T-helper 2 cell treated with Interferon-gamma antibody and Interleukin-4, amounts not matched to agents 5 μg/mL and 100 μg/mL, for 36 hours (primary cell): ENCODE results near the gene EMILIN2.
"Not testable (repeated sequence)": the region's sequence is repeated elsewhere in the genome, so short reads cannot be mapped to it uniquely, and the experiment has no call there.

Source experiments
- DNase-seq: peaks from one replicate; pipeline ENCODE4 v3.0.0; 2021; ENCODE audit warnings: low spot score
- H3K27ac Mint-ChIP-seq: one replicate; pipeline ENCODE4 v1.8.0; 2021; ENCODE audit warnings: mild to moderate bottlenecking, mixed read lengths
- H3K27me3 Mint-ChIP-seq: one replicate; pipeline ENCODE4 v1.8.0; 2021; ENCODE audit warnings: low read depth, mixed read lengths
- H3K36me3 Mint-ChIP-seq: one replicate; pipeline ENCODE4 v1.8.0; 2021; ENCODE audit warnings: low read depth, mixed read lengths
- H3K4me1 Mint-ChIP-seq: one replicate; pipeline ENCODE4 v1.8.0; 2021; ENCODE audit warnings: low read depth, mixed read lengths
- H3K4me3 Mint-ChIP-seq: one replicate; pipeline ENCODE4 v1.8.0; 2022; ENCODE audit warnings: mild to moderate bottlenecking, moderate library complexity, mixed read lengths
- H3K9me3 Mint-ChIP-seq: one replicate; pipeline ENCODE4 v1.8.0; 2021; ENCODE audit warnings: mixed read lengths

The EMILIN2 gene

DNA sequence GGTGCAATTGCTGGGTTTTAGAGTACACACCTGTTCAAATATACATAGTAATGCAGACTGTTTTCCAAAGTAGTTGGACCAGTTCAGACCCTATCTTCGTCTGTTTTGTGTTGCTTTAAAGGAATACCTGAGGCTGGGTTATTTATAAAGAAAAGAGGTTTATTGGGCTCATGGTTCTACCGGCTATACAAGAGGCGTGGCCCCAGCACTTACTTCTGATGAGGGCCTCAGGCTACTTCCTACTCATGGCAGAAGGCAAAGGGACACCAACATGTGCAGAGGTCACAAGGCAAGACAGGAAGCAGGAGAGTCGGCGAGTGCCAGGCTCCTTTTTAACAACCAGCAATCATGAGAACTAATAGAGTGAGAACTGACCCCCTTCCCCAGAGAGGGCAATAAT lies 21.9 kb upstream of the EMILIN2 start:
- no peak for DNase-seq
- H3K27ac Mint-ChIP-seq, result no peak overlapping the region

DNA sequence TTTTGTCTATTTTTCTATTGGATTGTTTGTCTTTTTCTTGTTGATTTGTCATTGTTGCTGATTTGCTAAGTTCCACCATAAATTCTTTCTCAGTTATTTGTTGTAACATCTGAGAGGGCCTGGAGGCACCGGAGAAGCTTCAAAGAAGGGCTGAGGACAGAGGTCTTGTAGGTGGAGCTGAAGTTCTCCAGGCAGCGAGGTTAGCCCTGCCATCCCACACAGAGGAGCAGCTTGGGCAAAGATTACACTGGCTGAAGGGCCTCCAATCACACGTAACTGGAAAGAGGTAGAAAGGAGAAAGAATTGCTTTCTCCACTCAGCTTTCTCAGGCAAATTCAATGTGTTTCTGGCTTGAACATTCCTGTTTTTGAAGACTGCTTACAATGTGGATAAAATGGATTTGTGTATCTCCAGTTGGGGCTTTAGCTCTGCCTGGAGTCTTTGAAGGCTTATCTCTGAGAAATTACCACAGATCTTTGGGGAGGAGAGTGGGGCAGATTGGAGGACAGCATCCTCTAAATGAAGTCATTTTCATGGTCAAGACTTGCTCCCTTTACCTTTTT lies 21.1 kb upstream of the EMILIN2 start:
- Mint-ChIP-seq H3K4me3 (no peak overlapping the region), H3K4me1 (no peaks in the 10 kb centered on the region), H3K27ac (no peak overlapping the region), H3K27me3 (peaks cover 5% of the 10 kb centered on the region), H3K36me3 (no peaks in the 10 kb centered on the region), H3K9me3 (no peaks in the 10 kb centered on the region)
- DNase-seq, result no peak

More for the DNA sequence above, 21.9 kb upstream of the EMILIN2 start:
- Mint-ChIP-seq H3K36me3 (no peaks in the 10 kb centered on the region), H3K4me1 (no peaks in the 10 kb centered on the region), H3K27me3 (peaks cover 5% of the 10 kb centered on the region), H3K9me3 (no peaks in the 10 kb centered on the region), H3K4me3 (no peak overlapping the region)

DNA sequence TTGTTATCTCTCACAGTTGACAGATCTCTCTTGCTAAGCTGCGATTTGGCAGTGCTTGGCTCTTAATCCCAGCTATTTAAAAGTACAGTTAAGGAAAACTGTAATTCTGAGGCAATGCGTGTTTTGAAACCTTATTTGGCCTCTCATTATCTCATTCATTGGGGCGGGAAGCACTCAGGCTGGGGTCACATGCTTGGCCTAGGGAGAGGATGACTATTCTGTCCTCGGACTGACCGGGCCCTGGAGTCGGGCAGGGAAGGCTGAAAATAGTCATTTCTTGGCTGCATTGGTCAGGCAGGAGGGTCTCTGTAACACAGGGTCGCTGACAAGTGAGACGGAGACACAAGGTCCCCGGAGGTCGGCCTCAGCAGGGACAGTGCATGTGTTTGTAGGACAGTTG lies 20.2 kb upstream of the EMILIN2 start:
- no peak overlapping the region for H3K27ac Mint-ChIP-seq
- DNase-seq, result no peak
- no peaks in the 10 kb centered on the region for H3K9me3 Mint-ChIP-seq
- H3K4me1 Mint-ChIP-seq, result peaks cover 1% of the 10 kb centered on the region
- H3K27me3 Mint-ChIP-seq, result peaks cover 3% of the 10 kb centered on the region
- no peaks in the 10 kb centered on the region for H3K36me3 Mint-ChIP-seq
- H3K4me3 Mint-ChIP-seq, result no peak overlapping the region

DNA sequence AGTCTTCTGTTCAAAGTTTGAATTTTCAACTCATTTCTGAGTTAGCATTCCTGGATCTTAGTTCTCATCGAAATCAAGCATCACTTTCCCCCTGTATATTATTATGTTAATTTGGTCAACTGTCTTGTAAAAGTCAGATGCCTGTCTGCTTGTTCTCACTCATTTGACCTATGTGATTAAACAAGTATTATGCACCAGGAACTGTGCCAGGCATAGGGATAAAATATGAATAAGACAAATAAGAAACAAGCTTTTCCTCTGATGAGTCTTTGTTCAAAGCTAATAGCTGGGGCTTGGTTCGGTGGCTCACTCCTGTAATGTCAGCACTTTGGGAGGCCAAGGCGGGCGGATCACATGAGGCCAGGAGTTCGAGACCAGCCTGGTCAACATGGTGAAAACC lies 19.7 kb upstream of the EMILIN2 start:
- Mint-ChIP-seq H3K27me3 (peaks cover 3% of the 10 kb centered on the region), H3K27ac (no peak overlapping the region), H3K4me1 (peaks cover 1% of the 10 kb centered on the region), H3K9me3 (no peaks in the 10 kb centered on the region), H3K4me3 (no peak overlapping the region), H3K36me3 (no peaks in the 10 kb centered on the region)
- no peak for DNase-seq

DNA sequence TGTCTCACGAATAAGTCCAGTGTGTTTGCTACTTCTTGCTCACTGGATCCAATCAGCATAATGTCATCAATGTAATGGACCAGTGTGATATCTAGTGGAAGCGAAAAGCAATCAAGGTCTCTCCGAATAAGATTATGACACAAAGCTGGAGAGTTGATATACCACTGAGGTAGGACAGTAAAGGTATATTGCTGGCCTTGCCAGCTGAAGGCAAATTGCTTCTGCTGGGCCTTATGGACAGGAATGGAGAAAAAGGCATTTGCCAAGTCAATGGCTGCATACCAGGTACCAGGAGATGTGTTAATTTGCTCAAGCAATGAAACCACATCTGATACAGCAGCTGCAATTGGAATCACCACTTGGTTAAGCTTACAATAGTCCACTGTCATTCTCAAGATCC lies 10.7 kb upstream of the EMILIN2 start:
- H3K36me3 Mint-ChIP-seq, H3K4me3 Mint-ChIP-seq, H3K27ac Mint-ChIP-seq, H3K27me3 Mint-ChIP-seq, H3K4me1 Mint-ChIP-seq, DNase-seq: not testable (repeated sequence)
- peaks cover 15% of the 10 kb centered on the region for H3K9me3 Mint-ChIP-seq

- H3K36me3 Mint-ChIP-seq, H3K27me3 Mint-ChIP-seq, H3K27ac Mint-ChIP-seq, DNase-seq, H3K4me1 Mint-ChIP-seq, H3K4me3 Mint-ChIP-seq: not testable (repeated sequence)
- peaks cover 15% of the 10 kb centered on the region for H3K9me3 Mint-ChIP-seq
Measured at GRCh38 chr18:2837290-2837689, 9.5 kb upstream of the EMILIN2 start.

DNA sequence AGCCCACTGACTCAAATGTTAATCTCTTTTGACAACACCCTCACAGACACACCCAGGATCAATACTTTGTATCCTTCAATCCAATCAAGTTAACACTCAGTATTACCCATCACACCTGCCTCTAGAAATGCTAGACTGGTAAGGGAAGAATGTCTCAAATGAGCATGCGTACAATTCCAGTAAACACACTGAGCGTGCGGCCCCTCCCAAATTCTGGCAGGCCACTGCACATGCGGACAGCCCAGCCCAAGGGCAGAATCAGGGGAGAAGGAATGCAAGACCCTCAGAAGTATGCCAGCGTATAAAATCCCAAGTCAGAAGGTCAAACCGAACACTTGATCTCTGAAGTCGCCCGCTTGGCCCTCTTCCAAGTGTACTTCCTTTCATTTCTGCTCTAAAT lies 7.6 kb upstream of the EMILIN2 start:
- no peak for DNase-seq
- Mint-ChIP-seq H3K4me1 (peaks cover 10% of the 10 kb centered on the region), H3K27me3 (peaks cover 11% of the 10 kb centered on the region), H3K36me3 (no peaks in the 10 kb centered on the region), H3K4me3 (no peak overlapping the region), H3K27ac (no peak overlapping the region), H3K9me3 (peaks cover 15% of the 10 kb centered on the region)

DNA sequence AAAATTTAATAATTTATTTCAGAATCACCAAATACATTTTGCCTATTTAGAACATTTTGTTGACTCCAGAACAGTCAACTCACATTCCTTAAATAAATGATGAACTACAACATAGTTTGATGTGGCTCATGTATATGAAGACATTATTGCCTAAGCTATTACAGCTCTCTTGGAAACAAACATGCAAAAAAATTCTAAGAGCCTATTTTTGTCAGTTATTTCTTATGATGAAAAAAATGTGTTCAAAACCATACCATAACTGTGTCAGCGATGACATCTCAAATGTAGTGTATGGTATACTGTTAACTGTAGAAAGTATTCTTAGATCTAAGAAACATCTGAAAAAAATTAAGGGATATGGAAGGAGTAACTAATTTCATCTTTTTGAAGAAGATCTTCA lies 6.3 kb upstream of the EMILIN2 start:
- Mint-ChIP-seq H3K4me3 (no peak overlapping the region), H3K27ac (no peak overlapping the region), H3K4me1 (peaks cover 12% of the 10 kb centered on the region), H3K9me3 (peaks cover 15% of the 10 kb centered on the region), H3K27me3 (peaks cover 18% of the 10 kb centered on the region), H3K36me3 (no peaks in the 10 kb centered on the region)
- DNase-seq, result no peak

- Mint-ChIP-seq H3K4me1 (peaks cover 17% of the 10 kb centered on the region), H3K27ac (no peak overlapping the region), H3K27me3 (peaks cover 25% of the 10 kb centered on the region), H3K9me3 (peaks cover 8% of the 10 kb centered on the region), H3K4me3 (no peak overlapping the region), H3K36me3 (no peaks in the 10 kb centered on the region)
- no peak for DNase-seq
Measured at GRCh38 chr18:2843146-2843545, 3.7 kb upstream of the EMILIN2 start.

- Mint-ChIP-seq H3K36me3 (no peaks in the 10 kb centered on the region), H3K27me3 (peaks cover 25% of the 10 kb centered on the region), H3K4me3 (no peak overlapping the region), H3K4me1 (peaks cover 30% of the 10 kb centered on the region), H3K9me3 (no peaks in the 10 kb centered on the region), H3K27ac (no peak overlapping the region)
- no peak for DNase-seq
Measured at GRCh38 chr18:2845172-2845571, 1.6 kb upstream of the EMILIN2 start.

- Mint-ChIP-seq H3K27ac (peak overlapping the region; percentile 87), H3K4me3 (peak overlapping the region; percentile 92), H3K4me1 (peaks cover 37% of the 10 kb centered on the region), H3K27me3 (peaks cover 21% of the 10 kb centered on the region), H3K9me3 (no peaks in the 10 kb centered on the region), H3K36me3 (no peaks in the 10 kb centered on the region)
- DNase-seq, result peak; percentile 69
Measured at GRCh38 chr18:2847317-2848246, 776 bp downstream of the EMILIN2 start.

DNA sequence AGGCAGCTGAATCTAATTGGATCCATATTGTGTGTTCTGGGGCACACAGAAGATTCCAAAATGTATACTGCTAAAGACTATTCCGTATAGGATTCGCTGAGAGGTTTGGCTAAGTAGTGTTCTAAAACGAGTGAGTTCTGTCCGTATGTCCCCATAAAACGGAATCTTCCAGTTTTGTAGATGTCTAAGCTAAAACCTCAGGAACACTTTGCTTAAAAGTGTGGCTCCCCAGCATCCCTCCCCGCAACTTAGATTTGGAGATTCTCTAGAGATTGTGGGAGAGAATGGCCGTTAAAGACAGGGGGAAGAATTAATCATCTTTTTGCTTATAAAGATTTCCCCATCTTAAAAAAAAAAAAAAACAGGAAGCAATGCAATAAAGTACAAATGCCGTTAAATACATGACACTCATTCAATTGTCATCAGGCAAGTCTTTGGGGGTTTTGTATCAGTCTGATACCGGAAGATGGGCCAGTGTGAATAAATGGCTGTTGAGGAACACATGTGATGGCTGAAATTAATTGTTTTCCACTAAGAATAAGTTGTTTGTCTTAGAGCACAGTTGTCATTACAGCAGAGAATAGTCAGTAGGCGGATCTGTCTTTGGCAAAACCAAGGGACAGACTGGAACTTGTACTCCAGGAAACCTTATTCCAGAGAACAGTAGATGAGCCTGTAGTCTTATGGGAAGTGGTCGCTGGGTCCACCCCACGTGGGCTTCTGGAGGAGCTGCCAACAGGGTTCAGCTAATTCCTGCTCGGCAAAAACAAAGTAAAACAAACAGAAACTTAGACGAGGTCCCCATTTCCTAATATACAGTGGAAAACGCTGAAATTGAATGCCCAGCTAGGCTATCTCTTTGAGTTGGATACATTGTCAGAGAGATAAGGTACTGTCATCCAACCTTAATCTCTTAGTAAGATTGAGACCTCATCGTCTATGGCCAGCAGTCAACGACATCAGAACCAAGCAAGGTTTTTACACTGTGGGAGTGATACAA lies 1.7 kb downstream of the EMILIN2 start:
- peaks cover 29% of the 10 kb centered on the region for H3K4me1 Mint-ChIP-seq
- peak overlapping the region; percentile 92 for H3K4me3 Mint-ChIP-seq
- no peaks in the 10 kb centered on the region for H3K9me3 Mint-ChIP-seq
- H3K27ac Mint-ChIP-seq, result peak overlapping the region; percentile 87
- no peaks in the 10 kb centered on the region for H3K36me3 Mint-ChIP-seq
- no peak for DNase-seq
- peaks cover 16% of the 10 kb centered on the region for H3K27me3 Mint-ChIP-seq

DNA sequence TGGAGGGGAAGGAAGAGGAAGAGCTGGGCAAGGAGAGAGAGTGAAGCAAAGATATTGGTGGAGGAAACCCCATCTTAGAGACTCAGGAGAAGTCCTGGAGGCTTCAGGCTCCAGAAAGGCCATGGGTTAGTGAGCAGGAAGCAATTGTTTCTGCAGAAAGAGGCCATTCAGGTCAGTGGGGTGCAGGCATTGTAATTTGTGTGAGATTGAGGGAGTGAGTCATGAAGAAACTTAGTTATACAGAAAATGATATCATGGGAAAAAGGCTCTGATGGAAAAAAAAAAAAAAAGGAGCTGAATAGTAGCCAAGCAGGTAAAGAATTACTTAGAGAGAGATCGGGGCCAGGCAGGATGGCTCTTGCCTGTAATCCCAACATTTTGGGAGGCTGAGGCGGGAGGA lies 4.0 kb downstream of the EMILIN2 start:
- peaks cover 7% of the 10 kb centered on the region for H3K27me3 Mint-ChIP-seq
- H3K9me3 Mint-ChIP-seq, result no peaks in the 10 kb centered on the region
- H3K27ac Mint-ChIP-seq, result peak overlapping the region; percentile 16
- peaks cover 3% of the 10 kb centered on the region for H3K36me3 Mint-ChIP-seq
- no peak overlapping the region for H3K4me3 Mint-ChIP-seq
- peaks cover 31% of the 10 kb centered on the region for H3K4me1 Mint-ChIP-seq
- no peak for DNase-seq

- no peak for DNase-seq
- H3K36me3 Mint-ChIP-seq, result peaks cover 3% of the 10 kb centered on the region
- H3K4me3 Mint-ChIP-seq, result no peak overlapping the region
- H3K27me3 Mint-ChIP-seq, result peaks cover 2% of the 10 kb centered on the region
- no peak overlapping the region for H3K27ac Mint-ChIP-seq
- H3K4me1 Mint-ChIP-seq, result peaks cover 33% of the 10 kb centered on the region
- H3K9me3 Mint-ChIP-seq, result no peaks in the 10 kb centered on the region
Measured at GRCh38 chr18:2851771-2852170, 5.0 kb downstream of the EMILIN2 start.
